GM19238 (cell line): ENCODE results near the gene FBXL17.
"Not testable (repeated sequence)": the region's sequence is repeated elsewhere in the genome, so short reads cannot be mapped to it uniquely, and the experiment has no call there.

ENCODE experiments used
- DNase-seq: peaks from one replicate; pipeline ENCODE4 v3.0.0; 2011; ENCODE audit warnings: low spot score; ENCODE audit not compliant: insufficient read length

The FBXL17 gene

GRCh38 chr5:108164574-108164973 lies 217.3 kb downstream of the FBXL17 start:
- no peak for DNase-seq

DNA sequence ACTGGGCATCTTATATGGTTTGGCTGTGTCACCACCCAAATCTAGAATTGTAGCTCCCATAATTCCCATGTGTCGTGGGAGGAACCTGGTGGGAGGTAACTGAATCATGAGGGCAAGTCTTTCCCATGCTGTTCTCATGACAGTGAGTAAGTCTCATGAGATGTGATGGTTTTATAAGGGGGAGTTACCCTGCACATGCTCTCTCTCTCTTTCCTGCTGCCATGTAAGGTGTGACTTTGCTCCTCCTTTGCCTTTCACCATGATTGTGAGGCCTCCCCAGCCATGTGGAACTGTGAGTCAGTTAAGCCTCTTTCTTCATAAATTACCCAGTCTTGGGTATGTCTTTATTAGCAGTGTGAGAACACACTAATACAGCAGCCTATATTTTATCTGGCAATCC lies 229.0 kb downstream of the FBXL17 start:
- DNase-seq: not testable (repeated sequence)

GRCh38 chr5:108149369-108149768 lies 232.5 kb downstream of the FBXL17 start:
- DNase-seq: no peak

GRCh38 chr5:108148715-108149139 lies 233.2 kb downstream of the FBXL17 start:
- no peak for DNase-seq

DNA sequence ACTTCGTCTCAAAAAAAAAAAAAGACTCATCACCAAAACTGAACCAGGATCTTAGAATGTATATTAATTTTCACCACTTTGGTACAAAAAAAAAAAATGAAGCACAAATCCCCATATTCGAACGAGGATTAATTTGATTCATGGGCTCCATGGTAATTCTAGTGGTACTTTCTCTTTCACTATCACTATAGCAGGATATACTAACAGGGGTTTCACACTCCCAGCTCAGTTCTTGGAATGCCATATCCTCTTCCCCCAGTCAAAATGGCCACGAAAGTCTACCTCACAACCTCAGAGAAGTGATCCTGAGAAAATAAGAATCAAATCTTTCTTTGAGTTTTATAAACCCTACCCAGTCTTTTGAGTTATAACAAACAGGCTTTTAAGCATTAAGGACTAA lies 235.7 kb downstream of the FBXL17 start:
- DNase-seq: no peak

DNA sequence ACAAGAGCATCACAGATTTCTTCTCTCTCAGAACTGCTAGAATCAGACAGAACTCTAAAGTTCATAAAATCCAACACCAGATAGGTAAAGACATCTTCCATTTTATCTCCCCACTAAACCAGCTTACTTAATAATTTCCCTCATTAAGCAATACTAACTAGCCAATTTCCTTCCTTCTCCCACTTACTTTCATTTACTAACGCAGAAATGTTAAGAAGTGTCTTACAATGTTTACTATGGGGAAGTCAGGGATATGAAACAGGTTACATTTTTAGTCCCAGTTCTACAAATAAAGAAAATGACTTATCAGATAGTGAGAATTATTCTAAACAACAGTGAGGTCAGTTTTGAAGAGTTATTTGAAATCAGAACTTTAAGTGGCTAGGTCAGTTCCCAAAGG lies 236.5 kb downstream of the FBXL17 start:
- no peak for DNase-seq

GRCh38 chr5:108144332-108144731 lies 237.6 kb downstream of the FBXL17 start:
- no peak for DNase-seq

DNA sequence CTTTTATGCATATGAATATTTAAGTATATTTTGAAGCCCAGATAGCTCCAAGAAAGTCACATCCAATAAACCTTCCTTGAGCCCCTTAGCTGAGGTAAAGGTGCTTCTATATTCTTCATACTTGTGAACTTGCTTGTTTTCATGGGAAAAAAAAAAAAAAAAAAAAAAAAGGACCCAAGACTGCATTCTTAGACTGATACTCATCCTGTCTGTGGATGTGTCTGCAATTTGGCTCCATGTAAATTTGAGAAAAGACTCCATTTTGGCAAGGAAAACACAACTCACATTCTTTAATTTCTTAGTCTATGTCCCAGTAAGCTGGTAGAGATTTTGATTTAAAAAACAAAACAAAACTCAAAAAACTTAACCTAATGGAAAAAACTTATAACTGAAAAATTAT lies 238.3 kb downstream of the FBXL17 start:
- no peak for DNase-seq

DNA sequence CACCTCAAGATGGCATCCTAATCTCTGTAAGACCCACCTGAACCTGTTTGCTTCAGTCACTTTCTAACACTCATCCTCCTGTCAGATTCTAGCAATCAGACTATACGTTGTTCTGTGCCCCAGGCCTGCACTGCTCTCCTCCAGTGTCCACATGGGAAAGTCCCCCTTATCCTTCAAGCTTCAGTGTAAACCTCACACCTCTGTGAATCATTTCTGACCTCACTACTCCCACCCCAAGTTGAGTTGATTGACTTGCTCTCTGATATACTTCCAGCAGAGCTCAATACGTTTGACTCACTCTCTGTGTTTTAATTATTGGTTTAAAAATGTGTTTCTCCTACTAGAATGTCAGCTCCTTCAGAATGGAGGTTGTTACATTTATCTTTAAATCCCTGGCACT lies 240.2 kb downstream of the FBXL17 start:
- DNase-seq: no peak

DNA sequence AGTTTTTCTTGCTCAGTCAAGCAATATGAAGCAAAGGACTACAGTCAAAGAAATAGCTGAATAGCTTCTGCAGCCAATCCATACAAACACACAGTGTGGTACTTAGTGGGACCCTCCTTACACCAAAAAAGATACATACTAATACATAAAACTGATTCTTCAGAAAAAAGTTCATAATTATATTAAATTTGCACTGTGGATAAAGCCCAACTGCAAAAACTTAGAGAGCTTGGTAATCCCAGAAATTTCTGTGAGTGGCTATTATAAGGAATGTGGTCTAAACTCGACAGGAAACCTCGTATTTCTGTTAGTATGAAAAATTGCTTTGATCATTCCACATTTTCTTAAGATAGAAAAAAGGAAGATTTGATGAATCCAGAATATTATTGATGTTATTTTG lies 245.4 kb downstream of the FBXL17 start:
- no peak for DNase-seq

- DNase-seq: no peak
Measured at GRCh38 chr5:108129129-108129528, 252.8 kb downstream of the FBXL17 start.

DNA sequence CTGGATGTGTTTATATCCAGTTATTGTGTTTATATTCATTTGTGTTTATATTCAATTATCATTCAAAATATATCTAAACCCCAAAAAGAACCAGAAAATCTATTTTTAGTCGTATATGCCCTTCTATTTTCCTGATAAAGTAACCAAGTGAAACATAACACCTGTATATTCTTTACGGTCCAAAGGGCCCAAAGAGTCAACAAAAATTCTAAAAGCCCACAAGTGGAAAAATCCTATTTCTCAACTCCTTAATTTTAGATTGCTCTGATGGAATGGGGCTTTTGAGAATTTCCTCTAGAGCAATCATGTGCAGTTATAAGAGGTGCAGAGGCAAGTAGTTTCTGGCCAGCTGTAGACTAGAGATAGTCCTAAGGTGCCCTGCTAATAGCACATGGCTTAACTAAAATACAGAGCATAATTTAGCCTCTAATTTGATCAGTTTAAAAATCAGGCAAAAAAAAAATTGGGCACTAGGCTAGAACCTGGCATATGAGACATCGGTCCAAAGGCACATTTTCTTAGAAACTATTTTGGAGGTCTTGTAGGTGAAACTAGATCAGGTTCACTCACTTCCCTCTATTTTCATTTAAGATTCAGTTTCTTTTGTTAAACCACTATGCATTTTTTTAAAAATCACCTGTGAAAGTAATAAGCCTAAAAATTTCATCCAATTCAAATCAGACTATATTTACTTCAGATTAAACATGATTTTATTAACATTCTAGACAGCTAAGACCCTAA lies 256.0 kb downstream of the FBXL17 start:
- DNase-seq: no peak

- no peak for DNase-seq
Measured at GRCh38 chr5:108124596-108124995, 257.3 kb downstream of the FBXL17 start.

DNA sequence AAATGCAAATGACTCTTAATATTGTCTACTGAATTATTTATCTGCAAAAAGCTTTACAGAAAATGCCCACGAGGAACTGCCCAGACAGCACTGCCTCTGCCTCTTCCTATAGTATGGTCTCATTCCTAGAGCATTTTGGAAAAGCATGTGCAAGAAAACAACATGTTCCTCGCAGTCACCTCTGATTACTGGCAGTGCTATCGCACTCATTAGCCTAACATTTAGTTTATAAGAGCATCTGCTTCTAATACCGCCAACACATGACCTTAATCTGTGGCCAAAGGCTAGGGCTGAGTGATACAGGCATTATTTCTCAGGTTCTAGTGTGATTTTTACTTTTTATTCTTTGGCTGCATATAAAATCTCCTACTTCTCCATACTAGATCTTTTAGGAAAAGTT lies 259.2 kb downstream of the FBXL17 start:
- no peak for DNase-seq

GRCh38 chr5:108118813-108119514 lies 262.9 kb downstream of the FBXL17 start:
- DNase-seq: no peak

DNA sequence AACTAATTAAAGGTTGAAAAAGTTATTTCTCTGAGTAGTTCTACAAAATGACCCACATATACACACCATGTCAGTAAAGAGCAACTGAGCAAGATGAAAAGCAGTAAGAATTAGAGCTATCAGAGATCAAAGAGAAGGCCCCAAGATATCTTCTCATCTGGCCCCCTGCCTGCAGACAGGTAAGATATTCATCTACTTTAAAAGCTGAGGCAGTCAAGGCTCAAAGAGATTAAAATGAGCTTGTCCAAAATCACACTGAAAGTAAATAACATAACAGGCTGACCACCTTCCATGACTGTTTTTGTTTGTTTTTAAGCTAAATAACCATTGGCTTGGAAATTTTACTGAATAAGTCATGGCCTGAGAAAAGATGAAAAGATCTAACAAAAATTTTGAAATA lies 266.2 kb downstream of the FBXL17 start:
- DNase-seq: no peak

GRCh38 chr5:108113950-108114349 lies 267.9 kb downstream of the FBXL17 start:
- DNase-seq: no peak

GRCh38 chr5:108111736-108112135 lies 270.2 kb downstream of the FBXL17 start:
- DNase-seq: no peak

- DNase-seq: no peak
Measured at GRCh38 chr5:108109059-108109458, 272.8 kb downstream of the FBXL17 start.

DNA sequence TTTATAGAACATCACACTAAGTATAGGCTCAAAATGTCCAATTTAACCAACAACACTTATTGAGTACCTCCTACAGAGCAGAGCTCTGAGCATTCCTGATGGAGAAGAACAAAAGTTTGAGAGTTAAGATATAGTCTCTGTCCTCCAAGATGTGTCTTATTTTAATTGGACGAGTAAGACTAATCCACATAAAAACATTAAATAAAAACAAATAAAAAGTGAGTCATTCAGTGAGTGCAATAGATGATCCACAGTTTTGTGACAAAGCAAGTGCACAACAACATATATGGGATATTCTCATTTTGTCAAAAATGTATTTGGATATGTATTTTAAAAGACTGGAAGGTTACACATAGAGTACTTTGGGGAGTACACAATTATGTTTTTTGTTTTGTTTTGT lies 277.4 kb downstream of the FBXL17 start:
- DNase-seq: no peak

DNA sequence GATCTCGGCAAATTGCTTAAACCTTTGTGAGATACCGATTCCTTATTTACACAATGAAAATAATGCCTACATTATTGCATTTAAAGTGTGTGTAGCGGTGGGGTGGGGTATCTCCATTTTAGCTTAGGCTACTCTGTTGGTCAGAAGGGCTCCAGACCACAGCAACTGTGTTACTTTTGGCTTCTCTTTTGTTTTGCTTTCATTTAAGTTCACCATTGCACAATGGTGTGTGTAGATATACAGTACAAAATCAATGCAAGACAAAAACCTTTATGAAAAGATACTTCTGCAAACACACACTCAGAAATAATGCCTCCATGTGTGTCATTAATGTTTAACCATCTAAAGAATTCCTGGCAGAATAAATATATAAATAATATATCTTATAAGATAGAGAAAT lies 279.4 kb downstream of the FBXL17 start:
- DNase-seq: no peak

GRCh38 chr5:108101821-108102220 lies 280.1 kb downstream of the FBXL17 start:
- DNase-seq: no peak

- DNase-seq: no peak
Measured at GRCh38 chr5:108101130-108101529, 280.8 kb downstream of the FBXL17 start.
